H4 (cell line): Measurements from ENCODE around the gene PRKAG3. TPM values are rescaled to one million over a fixed set of nuclear protein-coding genes. Genes with fewer than 3 reads are reported as not detected.

Experiments used
- DNase-seq: peaks from one replicate; pipeline ENCODE4 v3.0.0-alpha.2; 2015; ENCODE audit warnings: low spot score
- total RNA-seq: library from RNA; depleted of rRNA; stranded (reverse); fragments of >200 nt; shearing (Covaris generic); gene quantifications from 2 replicates; pipeline ENCODE4 v1.2.3, GENCODE V29; 2014

PRKAG3 gene
- total RNA-seq, 1 experiment from 2014 or later = not detected

- DNase-seq = no peak
Observed at GRCh38 chr2:218839888-218840287, 8.3 kb upstream of the PRKAG3 start.

DNA sequence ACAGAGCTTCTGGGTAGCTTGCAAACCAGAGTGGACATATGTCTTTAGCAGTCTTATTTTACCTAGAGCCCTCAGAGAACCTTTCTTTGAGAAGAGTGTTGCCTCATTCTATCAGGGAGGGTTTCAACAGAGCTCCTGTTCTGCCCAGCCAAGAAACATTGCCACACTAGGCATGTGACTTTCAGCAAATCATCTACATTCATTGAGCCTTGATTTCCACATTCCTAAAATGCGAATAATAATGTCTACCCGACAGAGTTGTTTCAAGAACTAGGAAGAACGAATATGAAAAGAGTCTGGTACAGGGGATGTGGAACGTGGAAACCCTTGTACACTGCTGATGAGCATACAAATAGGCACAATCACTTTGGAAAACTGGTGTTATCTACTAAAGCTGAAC lies 7.8 kb upstream of the PRKAG3 start:
- no peak for DNase-seq

GRCh38 chr2:218837495-218837894 lies 5.9 kb upstream of the PRKAG3 start:
- DNase-seq = no peak

DNA sequence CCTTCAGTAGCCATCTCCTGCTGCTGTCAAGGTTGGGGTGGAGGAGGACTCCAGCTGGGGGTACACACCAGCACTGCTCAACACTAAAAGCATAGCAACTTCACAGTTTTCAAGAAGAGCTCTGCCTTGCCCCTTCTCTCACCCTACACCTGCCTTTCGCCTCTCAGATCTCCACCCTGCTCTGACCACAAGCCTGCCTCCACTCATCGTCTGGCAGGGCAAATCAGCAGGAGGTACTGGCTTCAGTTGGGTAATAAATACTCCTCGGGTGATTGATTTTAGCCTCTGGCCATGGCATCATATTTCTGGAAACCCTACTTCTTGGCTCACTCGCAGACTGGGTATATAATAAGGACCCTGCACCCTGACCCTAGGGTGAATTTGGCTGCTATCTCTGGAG lies 3.1 kb upstream of the PRKAG3 start:
- no peak for DNase-seq

DNA sequence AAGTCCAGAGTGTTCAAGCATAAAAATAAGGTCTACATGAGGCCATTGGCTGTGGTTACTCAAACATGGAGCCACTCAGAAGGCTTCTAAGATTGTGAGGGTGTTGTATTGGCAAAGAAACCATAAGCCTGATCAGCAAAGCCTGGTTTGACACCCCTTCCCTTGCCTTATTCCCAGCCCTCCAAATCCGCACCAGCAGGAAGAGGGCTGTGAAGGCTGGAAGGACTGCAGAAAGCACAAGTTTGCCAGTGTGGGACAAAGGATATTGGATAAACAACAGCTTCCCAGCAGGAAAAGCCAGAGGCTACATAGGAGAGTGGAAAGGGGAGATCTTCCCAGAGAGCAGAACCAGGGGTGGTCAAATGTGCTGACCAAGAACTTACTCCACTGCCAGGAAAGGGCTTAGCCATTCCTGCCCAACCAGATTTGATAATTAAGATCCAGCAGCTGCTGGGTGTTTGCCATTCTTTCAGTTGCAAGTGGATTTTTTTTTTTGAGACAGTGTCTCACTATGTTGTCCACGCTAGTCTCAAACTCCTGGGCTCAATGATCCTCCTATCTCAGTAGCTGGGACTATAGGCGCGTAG lies 1.5 kb upstream of the PRKAG3 start:
- no peak for DNase-seq

- no peak for DNase-seq
Observed at GRCh38 chr2:218832520-218832919, 917 bp upstream of the PRKAG3 start.

DNA sequence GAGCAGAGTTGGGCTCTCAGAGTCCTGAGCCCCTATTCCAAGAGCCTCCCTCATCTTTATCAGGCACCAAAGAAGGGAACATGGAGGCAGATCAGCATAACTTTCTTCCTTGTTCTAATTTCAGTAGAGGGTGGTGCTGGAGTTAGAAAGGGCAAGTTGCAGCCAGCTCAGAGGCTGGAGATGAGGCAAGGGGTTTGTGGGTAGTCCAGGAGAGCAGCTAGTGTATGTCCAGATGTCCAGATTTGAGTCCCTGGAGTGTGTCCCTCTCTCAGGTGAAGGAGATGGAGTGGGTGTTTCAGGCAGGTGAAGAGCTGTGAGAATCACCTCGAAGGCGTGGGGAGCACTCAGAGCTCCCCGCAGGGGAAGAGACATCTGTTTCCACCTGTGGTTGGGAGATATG lies 478 bp upstream of the PRKAG3 start:
- DNase-seq = no peak

DNA sequence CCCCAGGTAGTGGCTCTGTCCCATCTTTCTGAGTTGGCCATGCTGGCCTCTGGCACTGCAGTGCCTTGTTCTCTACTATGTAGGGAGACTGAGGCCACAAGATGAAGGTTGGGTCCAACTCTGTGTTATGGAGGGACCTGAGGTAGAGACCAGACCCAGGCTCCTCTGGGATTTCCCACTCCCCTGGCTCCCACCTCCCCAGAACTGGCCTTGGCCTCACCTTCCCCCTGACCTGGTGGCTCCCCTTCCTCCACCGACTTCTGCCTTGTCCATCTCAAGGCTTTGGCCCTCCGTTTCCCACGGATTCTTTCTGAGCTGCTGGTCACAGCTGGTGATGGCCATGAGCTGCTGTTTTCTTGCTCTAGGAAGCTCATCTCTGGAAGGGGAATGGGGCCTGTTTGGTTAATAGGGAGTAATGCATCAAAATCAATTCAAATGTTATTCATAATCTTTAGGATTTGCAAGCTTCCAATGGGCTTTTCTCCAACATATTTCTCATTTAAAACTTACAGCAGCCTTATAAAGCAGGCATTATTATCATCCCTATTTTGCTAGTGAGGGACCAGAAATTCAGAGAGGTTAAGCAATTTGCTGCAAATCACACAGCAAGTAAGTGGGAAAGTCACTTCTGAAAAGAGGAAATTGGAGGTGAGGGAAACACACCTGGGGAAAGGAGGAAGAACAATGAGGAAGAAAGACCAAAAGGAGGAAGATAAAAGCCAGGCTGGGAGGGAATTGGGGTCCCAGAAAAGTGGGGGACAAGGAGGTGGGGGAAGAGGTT lies 887 bp downstream of the PRKAG3 start:
- no peak for DNase-seq

- DNase-seq = no peak
Observed at GRCh38 chr2:218829868-218830451, 1.6 kb downstream of the PRKAG3 start.

DNA sequence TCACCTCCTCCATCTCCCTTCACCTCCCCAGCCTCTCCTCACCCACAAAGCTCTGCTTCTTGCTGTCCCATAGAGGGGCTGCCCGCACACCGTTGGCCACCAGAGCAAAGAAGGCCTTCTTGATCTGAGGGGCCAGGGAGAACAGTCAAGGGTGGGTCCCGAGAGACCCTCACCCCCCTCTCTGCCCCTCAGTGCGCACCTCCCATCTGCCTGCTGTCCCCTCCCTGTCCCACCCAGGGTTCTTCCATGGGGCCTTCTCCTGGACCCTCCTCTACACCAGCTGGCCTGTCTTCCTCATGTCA lies 3.2 kb downstream of the PRKAG3 start:
- DNase-seq = no peak

- DNase-seq = no peak
Observed at GRCh38 chr2:218827701-218828476, 3.7 kb downstream of the PRKAG3 start.

DNA sequence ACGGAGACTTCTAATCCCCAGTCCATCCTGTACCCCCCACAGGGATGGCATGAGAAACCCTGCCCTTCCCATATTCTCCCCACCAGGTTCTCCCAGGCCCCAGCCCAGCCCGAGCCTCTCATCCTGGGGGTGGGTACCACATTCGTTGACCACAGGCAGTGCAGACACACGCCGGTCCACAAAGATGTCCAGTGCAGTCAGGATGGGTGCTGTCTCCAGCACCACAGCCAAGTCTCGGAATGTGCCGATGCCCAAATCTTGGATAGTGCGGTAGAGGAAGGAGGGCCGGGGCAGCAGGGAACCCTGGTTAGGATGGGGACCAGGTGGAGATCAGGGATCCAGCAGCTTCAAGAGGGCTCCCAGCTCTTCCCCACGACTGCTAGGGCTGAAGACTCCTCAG lies 4.8 kb downstream of the PRKAG3 start:
- no peak for DNase-seq

DNA sequence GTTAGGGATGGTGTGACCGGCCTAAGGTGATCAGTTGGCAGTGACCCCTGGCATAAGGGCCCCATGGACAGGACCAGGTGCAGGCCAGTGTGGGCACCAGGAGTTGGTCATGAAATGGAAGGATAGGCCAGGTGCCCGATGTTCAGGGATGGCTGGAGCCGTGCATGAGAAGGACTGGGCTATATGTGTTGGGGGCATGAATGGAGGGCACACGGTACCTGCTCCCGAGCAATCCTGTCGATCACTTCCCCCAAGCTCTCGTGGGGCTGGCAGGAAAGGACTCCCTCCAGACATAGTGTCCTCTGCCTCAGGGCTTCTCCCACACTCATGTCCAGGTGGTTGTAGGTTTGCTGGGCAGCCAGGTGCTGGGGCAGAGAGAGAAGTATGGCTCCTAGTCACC lies 7.6 kb downstream of the PRKAG3 start:
- DNase-seq = no peak

DNA sequence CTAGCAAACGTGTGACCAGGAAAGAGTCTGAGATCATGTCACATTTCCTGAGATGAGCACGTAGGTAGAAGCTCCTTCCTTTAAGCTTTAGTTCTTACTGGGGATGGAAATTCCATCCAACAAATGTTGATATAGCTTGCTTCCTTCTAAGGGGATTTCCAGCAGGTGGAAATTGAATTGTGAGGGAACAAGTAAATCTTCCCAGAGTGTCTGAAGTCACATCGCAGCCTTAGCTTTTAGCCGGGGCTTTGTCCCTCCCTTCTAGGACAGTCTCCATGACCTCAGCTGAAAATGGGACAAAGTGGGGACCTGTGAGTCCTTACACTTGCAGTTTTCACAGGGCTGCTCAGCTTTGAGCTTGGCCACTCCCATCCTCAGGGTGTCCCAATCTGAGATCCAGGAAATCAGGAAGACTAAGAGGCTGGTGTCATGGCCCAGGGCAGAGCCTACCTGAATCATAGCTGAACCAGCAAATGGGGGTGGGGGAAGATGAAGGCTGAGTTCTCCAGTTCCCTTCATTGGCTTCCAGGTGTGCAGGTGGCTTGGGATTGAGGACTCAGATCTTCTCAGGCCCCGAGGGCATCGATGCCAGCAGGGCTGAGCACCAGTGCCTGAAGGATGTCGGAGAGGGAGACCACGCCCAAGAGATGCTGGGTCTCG lies 8.3 kb downstream of the PRKAG3 start:
- no peak for DNase-seq

- no peak for DNase-seq
Observed at GRCh38 chr2:218822622-218823021, 9.0 kb downstream of the PRKAG3 start.

DNA sequence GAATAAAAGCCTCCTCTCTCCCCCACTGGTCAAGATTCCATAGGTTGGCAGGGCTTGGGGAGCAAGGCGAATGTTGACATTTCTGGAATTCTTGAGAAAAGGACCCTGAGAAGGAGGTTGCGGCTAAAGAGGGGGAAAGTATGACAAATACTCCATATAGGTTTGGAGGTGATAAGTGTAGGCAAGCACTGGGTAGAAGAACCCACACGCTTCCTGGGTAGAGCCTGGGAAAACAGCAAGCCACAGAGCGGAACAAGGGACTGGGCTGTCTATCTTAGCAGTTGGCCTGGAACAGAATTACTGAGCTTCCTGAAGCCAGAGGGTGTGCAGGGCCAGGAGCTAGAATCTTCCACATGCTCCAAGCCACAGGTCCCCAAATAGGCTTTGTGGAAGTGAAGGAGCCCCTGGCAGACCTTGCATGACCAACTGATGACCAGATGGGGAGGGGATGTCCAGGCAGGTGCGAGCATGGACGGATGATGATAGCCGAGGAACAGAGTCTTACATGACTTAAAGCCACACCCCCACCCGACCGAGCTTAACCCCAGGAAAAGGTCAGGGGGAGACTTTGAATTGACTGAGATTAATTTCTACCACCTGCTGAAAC lies 9.9 kb downstream of the PRKAG3 start:
- no peak for DNase-seq

DNA sequence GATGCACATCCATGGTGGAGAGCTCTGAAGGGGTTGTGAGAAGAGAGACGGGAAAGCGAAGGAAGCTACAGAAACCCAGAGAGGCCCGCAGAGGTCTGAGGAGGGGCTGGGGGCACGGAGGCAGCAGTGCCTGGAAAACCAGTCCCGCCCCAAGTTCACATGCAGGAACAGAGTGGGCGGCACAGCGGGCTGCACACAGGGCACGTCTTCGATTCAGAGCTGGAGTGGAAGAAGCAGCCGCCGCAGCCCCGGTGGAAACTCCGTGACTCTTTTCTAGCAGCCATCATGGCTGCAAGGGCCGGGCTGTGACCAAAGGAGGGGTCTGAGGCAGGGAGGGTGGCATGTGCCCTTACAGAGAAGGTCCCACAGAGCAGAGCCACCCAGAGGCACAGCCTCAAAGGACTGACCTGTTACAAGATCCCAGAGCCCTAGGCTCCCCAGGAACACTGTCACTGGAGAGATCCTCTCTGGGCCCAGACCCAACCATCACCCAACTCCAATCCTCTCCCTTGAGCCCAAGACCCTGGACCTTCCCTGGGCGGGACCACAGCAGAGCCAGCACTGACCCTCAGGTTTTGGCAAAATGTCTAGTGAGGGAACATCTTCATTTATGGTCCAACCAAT lies 10.7 kb downstream of the PRKAG3 start:
- no peak for DNase-seq

- no peak for DNase-seq
Observed at GRCh38 chr2:218819093-218819492, 12.5 kb downstream of the PRKAG3 start.

- DNase-seq = no peak
Observed at GRCh38 chr2:218816561-218817011, 15.0 kb downstream of the PRKAG3 start.

DNA sequence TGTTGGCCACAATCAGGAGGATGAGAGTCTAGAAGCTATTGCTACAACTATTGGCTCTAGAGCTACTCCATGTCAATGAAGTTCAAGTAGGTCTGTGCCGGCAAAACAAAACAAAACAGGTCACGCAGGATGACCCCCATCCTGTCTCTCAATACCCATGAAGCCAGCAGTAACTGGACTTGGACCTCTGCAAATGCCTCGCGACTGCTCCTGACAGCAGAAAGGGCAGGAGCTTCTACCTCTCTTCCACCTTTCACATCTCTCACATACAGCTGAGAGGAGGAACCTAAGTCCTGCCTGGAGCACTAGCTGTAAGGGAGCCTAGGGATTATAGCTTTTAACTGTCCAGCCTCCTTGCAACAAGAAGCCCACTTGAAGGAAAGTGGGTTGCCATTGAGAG lies 16.0 kb downstream of the PRKAG3 start:
- DNase-seq = no peak

GRCh38 chr2:218815244-218815637 lies 16.4 kb downstream of the PRKAG3 start:
- no peak for DNase-seq
